ENCODE measurements around the gene STMN1. TPM values are rescaled to one million over a fixed set of nuclear protein-coding genes. Genes with fewer than 3 reads are reported as not detected.

Gene STMN1
- polyA plus RNA-seq, 2 of the 4 experiments (the other 2 are of a cell fraction): 82.4 to 145 TPM

DNA sequence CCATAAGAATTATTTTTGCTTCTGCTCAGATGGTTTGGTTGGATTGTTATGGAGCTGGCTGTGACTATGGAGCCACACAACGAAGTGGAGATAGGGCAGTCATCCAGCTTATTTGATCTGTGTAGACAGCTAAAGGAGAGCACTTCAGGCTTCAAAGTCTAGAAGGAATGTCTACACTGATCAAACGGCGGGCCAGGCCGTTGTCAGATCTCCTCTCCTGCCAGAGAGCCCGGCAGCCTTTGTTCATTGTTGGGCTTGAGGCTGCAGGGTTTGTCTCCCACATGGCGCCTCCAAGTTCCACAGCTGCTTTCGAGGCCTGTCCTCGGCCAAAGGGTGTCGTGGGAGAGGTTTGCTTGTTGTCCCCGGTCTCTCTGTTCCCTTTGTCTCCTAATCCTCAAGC lies 2.8 kb upstream of the STMN1 start:
- TF ChIP-seq EHF (CRISPR knock-in tag; IDR thresholded peaks at IDR 0.05): no peak
- CTCF ChIA-PET: no interaction called here
- H3K4me1 ChIP-seq: peaks cover 16% of the 10 kb centered on the region
- POLR2A ChIA-PET: no interaction called here
- FAIRE-seq (no peak), ATAC-seq (no peak), DNase-seq (ENCODE audit: low read depth in 1 of 2, low spot score in 1 of 2) (no peak)
- no peak overlapping the region for H3K27ac ChIP-seq
- no peaks in the 10 kb centered on the region for H3K9me3 ChIP-seq
- no peak overlapping the region for H3K4me2 ChIP-seq
- 85% methylated on average over 6 of the region's 10 CpGs for WGBS (ENCODE audit: missing lambda C conversion rate)
- H3K4me3 ChIP-seq: no peak overlapping the region

- ChIA-PET POLR2A (no interaction called here), CTCF (no interaction called here)
- no peak overlapping the region for H3K4me2 ChIP-seq
- TF ChIP-seq E2F6 (IDR thresholded peaks at IDR 0.05; ENCODE audit: borderline replicate concordance, low read depth) (no peak), FOXS1 (CRISPR knock-in tag; IDR thresholded peaks at IDR 0.05) (no peak), EHMT2 (IDR thresholded peaks at IDR 0.05; ENCODE audit: low read depth) (no peak), PHF8 (IDR thresholded peaks at IDR 0.05; ENCODE audit: borderline replicate concordance, low read depth) (no peak), KDM5A (IDR thresholded peaks at IDR 0.05) (no peak), ESRRA (IDR thresholded peaks at IDR 0.05; ENCODE audit: borderline replicate concordance, low read length) (no peak), CEBPB (IDR thresholded peaks at IDR 0.05) (no peak), ZC3H11A (IDR thresholded peaks at IDR 0.05) (no peak), HEYL (CRISPR knock-in tag; IDR thresholded peaks at IDR 0.05) (no peak), SMC3 (IDR thresholded peaks at IDR 0.05) (no peak)
- DNase-seq (ENCODE audit: low read depth in 1 of 2, low spot score in 1 of 2) (no peak), FAIRE-seq (no peak), ATAC-seq (no peak)
- WGBS (ENCODE audit: missing lambda C conversion rate): 77% methylated on average over 1 of the region's 1 CpG
- no peaks in the 10 kb centered on the region for H3K9me3 ChIP-seq
- no peak overlapping the region for H3K27ac ChIP-seq
- H3K4me1 ChIP-seq: peaks cover 25% of the 10 kb centered on the region
- H3K4me3 ChIP-seq: no peak overlapping the region
Observed at GRCh38 chr1:25908161-25908560, 1.9 kb upstream of the STMN1 start.

DNA sequence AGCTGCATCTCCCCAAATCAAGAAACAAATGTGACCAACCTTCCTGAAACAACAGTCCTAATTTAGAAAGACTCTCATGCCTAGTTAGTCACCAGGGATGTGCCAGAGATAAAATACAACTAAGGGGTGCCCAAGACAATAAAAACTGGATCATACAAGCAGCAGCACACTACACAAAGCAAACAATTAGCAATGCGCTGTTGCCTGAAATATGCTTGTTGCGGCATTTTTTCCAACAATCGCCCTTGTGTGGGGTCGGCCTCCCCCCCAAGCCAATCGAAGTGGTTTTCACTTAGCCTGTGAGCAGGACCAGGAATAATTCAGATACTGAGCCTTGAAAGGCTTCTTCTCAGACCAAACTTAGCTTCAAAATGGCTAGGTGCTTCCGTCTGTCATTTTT lies 1.4 kb upstream of the STMN1 start:
- 93% methylated on average over 6 of the region's 6 CpGs for WGBS (ENCODE audit: missing lambda C conversion rate)
- Histone ChIP-seq H3K4me1 (peaks cover 25% of the 10 kb centered on the region), H3K4me3 (no peak overlapping the region), H3K4me2 (no peak overlapping the region), H3K27ac (no peak overlapping the region), H3K9me3 (no peaks in the 10 kb centered on the region)
- no peak for ATAC-seq
- POLR2A ChIA-PET: no interaction called here
- no peak for FAIRE-seq
- DNase-seq (ENCODE audit: low read depth in 1 of 2, low spot score in 1 of 2): no peak
- TF ChIP-seq, protein P1, sequence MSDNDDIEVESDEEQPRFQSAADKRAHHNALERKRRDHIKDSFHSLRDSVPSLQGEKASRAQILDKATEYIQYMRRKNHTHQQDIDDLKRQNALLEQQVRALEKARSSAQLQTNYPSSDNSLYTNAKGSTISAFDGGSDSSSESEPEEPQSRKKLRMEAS (IDR thresholded peaks at IDR 0.05): no peak
- TF ChIP-seq SREBF2 (IDR thresholded peaks at IDR 0.05): no peak
- no peak for TF ChIP-seq EP300 (IDR thresholded peaks at IDR 0.05)
- peak; percentile 60 for TF ChIP-seq MAFK (IDR thresholded peaks at IDR 0.05; ENCODE audit: partially characterized antibody)
- CTCF ChIA-PET: interaction anchor here (5.5 kb wide), 1 partner anchor 12 kb away, joined by 35 read pairs; no protein-coding TSS in a partner anchor

- WGBS (ENCODE audit: missing lambda C conversion rate): 68% methylated on average over 26 of the region's 34 CpGs
- Histone ChIP-seq H3K27ac (peak overlapping the region; percentile 78 to 95; a peak in 5 of 6 replicates), H3K4me3 (peak overlapping the region; percentile 93), H3K4me2 (peak overlapping the region; percentile 98), H3K9me3 (no peaks in the 10 kb centered on the region), H3K4me1 (peaks cover 21% of the 10 kb centered on the region)
- ChIA-PET CTCF (interaction anchor here (0.6 to 5.5 kb wide), 2 partner anchors 11 to 72 kb away, joined by 3 to 35 read pairs; no protein-coding TSS in a partner anchor), POLR2A (no interaction called here)
- peak in 1 of 2 experiments; percentile 5; a peak in 2 of 6 replicates for ATAC-seq
- no peak for TF ChIP-seq CBX8 (IDR thresholded peaks at IDR 0.05)
- TF ChIP-seq POLR2AphosphoS2 (conservative IDR thresholded peaks at IDR 0.05; ENCODE audit: low read length): no peak
- no peak for TF ChIP-seq ZC3H11A (IDR thresholded peaks at IDR 0.05)
- TF ChIP-seq RAD21 (conservative IDR thresholded peaks at IDR 0.05 in 1 of 2, IDR thresholded peaks at IDR 0.05 in 1 of 2): no peak
- TF ChIP-seq NPAS2 (CRISPR knock-in tag; IDR thresholded peaks at IDR 0.05; ENCODE audit: borderline replicate concordance): no peak
- no peak for TF ChIP-seq MAZ (IDR thresholded peaks at IDR 0.05; ENCODE audit: borderline replicate concordance, low read depth, low read length)
- no peak for TF ChIP-seq HMGXB4 (CRISPR knock-in tag; IDR thresholded peaks at IDR 0.05; ENCODE audit: borderline replicate concordance)
- no peak for FAIRE-seq
- peak in 1 of 2 experiments; percentile 32 for DNase-seq (ENCODE audit: low read depth in 1 of 2, low spot score in 1 of 2)
Observed at GRCh38 chr1:25906644-25907300, 553 bp upstream of the STMN1 start.

All from A549 (cell line).